ENCODE measurements around the gene POP7.

The POP7 gene

DNA sequence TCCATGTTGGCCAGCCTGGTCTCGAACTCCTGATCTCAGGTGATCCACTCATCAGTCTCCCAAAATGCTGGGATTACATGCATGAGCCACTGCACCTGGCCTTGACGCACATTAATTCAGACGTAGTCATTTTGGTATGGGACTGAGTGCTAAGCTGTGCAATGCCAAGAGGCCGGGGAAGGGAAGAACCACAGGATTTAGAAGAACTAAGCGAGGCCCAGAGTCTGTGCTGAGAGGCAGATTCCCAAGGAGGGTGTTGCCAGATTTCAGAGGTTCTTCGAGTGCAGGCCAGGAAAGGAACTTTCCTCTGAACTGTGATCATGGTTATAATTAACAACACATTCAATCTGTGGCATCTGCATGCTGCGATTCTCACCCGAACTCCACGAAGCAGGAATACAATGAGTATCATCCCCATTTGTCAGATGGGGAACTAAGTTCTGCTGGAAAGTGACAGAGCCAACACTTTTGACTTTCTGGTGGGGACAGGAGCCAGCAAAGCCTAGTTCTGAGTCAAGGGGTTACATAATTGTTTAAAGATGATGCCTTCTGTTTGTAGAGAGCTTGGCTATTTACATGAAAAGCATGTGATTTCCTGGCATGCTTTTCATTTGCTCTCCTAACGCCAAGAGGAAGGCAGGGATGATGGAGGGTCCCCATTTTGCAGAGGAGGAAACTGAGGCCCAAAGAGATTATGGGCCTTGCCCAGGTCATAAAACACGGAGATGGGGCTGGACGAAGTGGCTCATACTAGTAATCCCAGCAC is 21.3 kb downstream of the POP7 start:
- no peak for DNase-seq (ENCODE audit: low read depth in 2 of 2)

DNA sequence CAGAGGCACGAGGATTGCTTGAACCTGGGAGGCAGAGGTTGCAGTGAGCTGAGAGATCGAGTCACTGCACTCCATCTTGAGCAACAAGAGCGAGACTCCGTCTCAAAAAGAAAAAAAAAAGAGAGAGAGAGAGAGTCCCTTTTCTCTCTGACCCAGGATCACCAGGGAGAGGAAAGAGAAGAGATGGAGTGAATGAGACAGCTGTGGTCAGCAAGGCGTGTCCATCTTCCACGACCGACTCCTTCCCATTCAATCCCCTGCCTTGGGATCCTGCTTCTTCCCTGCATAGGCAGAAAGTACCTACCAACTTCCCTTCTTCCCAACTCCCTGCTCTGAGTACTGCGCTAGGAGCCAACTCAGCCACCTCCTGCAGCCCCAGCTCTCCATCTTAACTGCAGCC is 22.3 kb downstream of the POP7 start:
- no peak for DNase-seq (ENCODE audit: low read depth in 2 of 2)

DNA sequence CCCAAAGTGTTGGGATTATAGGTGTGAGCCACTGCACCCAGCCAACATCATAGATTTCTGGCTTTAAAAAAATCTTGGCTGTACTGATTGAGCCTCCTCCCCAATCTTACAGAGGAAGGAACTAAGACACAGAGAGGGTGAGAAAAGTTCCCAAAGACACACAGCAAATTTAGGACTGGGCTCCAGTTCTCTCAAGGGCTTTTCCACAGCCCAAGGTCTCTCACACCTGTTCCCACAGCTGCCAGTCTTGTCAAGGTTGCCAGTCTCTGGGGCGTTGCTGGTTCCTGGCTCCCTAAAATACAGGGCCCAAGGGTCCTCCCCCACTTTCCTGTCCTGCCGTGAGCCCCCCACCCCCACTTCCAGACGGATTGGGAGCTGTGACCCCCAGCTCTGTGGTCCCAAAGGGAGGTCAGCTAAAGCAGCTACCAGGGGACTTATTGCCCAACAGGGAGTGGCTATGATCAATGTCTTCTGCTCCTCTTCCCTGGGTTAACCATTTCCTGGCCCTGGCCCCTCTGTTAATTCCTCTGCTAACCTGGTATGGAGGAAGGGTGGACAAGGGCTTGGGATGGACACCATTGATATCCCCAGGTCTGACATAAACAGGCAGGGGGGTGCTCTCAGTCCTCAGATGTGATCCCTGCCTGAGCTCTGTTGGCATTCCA is 24.3 kb downstream of the POP7 start:
- DNase-seq (ENCODE audit: low read depth in 2 of 2) = no peak

DNA sequence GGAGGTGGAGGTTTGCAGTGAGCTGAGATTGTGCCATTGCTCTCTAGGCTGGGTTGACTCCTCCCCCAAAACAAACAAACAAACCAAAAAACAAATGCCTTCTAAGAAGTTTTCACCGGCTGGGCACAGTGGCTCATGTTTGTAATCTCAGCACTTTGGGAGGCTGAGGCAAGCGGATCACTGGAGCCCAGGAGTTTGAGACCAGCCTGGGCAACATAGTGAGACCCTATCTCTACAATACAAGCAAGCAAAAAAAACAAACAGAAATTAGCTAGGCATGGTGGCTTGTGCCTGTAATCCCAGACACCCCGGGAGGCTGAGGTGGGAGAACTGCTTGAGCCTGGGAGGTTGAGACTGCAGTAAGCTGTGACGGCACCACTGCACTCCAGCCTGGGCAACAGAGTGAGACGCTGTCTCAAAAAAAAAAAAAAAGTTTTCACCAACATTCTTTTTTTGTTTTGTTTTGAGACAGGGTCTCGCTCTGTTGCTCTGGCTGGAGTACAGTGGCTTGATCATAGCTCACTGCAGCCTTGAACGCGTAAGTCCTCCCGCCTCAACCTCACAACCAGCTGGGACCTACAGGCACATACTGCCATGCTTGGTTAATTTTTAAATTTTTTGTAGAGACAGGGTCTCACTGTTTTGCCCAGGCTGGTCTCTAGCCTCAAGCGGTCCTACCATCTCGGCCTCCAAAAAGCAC is 26.2 kb downstream of the POP7 start:
- DNase-seq (ENCODE audit: low read depth in 2 of 2) = no peak

DNA sequence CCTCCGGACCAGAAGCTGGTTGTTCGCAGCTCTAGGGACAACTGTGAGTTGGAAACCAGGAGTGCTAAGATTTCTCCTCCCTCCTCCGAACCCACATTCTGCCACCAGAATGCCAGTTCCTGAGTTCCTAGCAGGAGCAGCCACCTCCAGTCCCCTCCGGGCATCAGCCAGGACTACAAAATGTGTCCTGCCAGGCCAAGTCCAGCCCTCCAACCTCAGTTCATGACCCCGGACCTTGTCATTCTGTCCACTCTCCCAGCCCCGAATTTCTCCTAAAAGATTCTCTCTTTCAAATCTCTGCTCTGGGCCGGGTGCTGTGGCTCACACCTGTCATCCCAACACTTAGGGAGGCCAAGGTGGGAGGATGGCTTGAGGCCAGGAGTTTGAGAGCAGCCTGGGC is 29.8 kb downstream of the POP7 start:
- no peak for DNase-seq (ENCODE audit: low read depth in 2 of 2)

DNA sequence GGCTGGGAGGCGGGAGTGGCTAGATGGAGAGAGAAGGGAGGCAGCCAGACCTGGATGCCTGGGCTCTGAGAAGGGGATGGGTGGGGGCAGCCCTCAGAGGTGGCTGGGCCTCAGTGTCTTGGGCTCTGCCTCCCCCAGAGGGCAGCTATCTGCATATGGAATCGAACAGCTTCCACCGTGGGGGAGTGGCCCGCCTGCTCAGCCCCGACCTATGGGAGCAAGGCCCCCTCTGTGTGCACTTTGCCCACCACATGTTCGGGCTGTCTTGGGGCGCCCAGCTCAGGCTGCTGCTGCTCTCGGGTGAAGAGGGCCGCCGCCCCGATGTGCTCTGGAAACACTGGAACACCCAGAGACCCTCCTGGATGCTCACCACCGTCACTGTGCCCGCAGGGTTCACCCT is 30.8 kb downstream of the POP7 start:
- no peak for DNase-seq (ENCODE audit: low read depth in 2 of 2)

DNA sequence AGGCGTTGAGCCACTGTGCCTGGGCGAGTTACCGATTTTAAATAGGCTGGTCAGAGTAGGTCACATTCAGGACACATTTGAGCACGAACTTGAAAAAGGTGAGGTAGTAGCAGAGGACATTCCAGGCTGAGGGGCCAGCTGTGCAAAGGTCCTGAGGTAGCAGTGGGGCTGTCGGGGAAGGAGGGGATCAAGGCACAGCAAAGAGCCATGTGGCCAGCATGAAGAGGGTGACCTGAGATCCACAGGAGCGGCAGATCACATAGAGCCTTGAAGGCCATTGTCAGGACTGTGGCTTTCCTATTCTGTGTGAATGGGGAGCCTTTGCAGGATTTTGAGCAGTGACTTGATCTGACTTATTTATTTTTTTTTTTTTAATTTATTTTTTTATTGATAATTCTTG is 34.0 kb downstream of the POP7 start:
- no peak for DNase-seq (ENCODE audit: low read depth in 2 of 2)

DNA sequence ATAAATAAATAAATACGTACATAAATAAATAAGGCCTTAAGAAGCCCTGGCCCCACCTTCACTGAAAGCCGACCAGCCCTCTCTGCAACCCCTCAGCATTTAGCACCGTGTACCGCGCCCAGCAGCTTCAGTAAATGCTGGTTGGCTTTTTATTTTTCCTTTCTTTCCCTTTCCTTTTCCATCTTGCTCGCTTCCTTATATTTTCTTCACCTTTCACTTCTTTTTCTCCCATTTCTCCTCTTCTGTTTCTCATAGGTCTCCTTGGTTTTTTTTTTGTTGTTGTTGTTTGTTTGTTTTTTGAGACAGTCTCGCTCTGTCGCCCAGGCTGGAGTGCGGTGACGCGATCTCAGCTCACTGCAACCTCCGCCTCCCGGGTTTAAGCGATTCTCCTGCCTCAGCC is 38.7 kb downstream of the POP7 start:
- DNase-seq (ENCODE audit: low read depth in 2 of 2) = no peak

DNA sequence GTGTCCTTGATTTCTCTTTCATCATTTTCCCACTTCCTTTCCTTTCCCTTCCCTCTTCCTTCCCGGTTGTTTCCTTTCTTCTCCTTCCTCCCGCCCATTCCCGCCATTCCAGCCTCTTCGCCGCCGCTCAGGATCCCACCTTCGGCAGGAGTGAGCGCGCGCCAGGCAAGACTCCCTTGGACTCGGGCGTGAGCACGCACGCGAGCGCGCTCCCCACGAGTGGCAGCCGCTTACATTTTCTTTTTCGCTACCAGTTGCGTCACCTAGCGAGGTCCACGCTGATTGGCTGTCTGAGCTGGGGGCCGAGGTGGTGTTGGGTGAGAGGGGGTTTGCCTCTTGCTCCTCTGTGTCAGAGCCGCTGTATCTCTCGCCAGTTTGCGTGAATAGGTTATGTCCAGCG is 39.3 kb downstream of the POP7 start:
- DNase-seq (ENCODE audit: low read depth in 2 of 2) = no peak

DNA sequence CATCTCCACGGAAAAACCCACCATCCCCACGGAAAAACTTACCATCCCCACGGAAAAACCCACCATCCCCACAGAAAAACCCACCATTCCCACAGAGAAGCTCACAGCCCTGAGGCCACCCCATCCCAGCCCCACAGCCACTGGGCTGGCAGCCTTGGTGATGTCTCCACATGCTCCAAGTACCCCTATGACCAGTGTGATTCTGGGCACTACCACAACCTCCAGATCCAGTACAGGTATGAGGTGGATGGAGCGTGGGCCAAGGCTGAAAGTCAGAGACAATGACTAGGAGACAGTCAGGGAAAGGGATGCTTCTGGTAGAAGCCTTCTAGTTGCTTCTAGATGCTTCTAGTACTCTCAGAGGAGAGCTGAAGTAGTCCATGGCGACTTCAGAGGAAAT is 47.1 kb downstream of the POP7 start:
- DNase-seq (ENCODE audit: low read depth in 2 of 2) = no peak

DNA sequence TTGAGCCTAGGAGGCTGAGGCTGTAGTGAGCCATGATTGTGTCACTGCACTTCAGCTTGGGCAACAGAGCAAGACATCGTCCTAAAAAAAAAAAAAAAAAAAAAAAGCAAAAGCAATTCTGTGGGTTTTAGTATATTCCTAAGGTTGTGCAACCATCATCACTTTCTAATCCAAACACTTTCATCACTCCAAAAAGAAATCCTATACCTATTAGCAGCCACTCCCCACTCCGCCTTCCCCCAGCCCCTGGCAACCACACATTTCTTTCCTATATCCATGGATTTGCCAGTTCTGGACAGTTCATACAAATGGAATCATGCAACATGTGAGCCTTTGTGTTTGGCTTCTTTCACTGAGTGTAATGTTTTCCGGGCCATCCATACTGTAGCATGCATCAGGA is 47.8 kb downstream of the POP7 start:
- no peak for DNase-seq (ENCODE audit: low read depth in 2 of 2)
